K562 (cell line): Measurements from ENCODE around the gene FAM200B. TPM values are rescaled to one million over a fixed set of nuclear protein-coding genes. Genes with fewer than 3 reads are reported as not detected.

ENCODE experiments used
- ATAC-seq: fragments of 200-7000 bp; cut with Tn5 transposase; 3 replicates; pipeline ENCODE4 v1.9.1; 2020; ENCODE audit warnings: moderate library complexity
- BruUV-seq: library from RNA; stranded (reverse); fragments of 400-500 nt; replicated peaks from 2 replicates; lab custom pipeline; 2021; lab: Mats Ljungman, UMichigan
- CTCF ChIA-PET: fragments of 300-600 bp; formaldehyde crosslinking; extraction: SDS; loops from one replicate; lab custom pipeline; 2021; ENCODE audit warnings: low intra/inter-chr PET ratio; lab: Yijun Ruan, JAX
- POLR2A ChIA-PET: fragments of 300-600, 350-650 bp; sonication (Branson Sonifier 250); formaldehyde crosslinking; extraction: SDS; loops from one replicate; lab custom pipeline; 2021; ENCODE audit warnings: antibody characterized with exemption, inconsistent platforms; lab: Yijun Ruan, JAX
- DNase-seq, 4 experiments: peaks; one replicate each; pipeline versions ENCODE4 v3.0.0 to v3.0.0-alpha.2; 2011 to 2018; ENCODE audit warnings: low spot score in 3 of 4, mixed read lengths in 3 of 4; ENCODE audit errors: extremely low read depth in 1 of 4
- FAIRE-seq: peaks from 2 replicates; lab custom pipeline; 2011; peaks lifted over from hg19 to GRCh38; lab: Jason Lieb, UNC
- H2AFZ ChIP-seq: 2 replicates; pipeline ENCODE4 v1.6.0; 2011; ENCODE audit warnings: low read depth, low read length, control low read depth, inconsistent platforms
- H3K27ac ChIP-seq: fragments of 200-600 bp; 3 replicates; pipeline ENCODE4 v1.8.0; 2011; ENCODE audit warnings: low read depth, mild to moderate bottlenecking, control low read depth, inconsistent platforms, low read length, moderate library complexity, mixed read lengths; ENCODE audit errors: extremely low read depth
- H3K27me3 ChIP-seq, 2 experiments: fragments of 300-600 bp in 1 of 2; 2 replicates in 1 of 2; 3 replicates in 1 of 2; pipeline versions ENCODE4 v1.6.0 to v1.8.0; 2011; ENCODE audit warnings: inconsistent platforms in 2 of 2, low read length in 2 of 2, mild to moderate bottlenecking in 1 of 2, mixed read lengths in 1 of 2, moderate library complexity in 1 of 2; ENCODE audit not compliant: control insufficient read depth in 2 of 2, insufficient read depth in 2 of 2
- H3K36me3 ChIP-seq: fragments of 300-600 bp; 3 replicates; pipeline ENCODE4 v1.8.0; 2011; ENCODE audit warnings: mild to moderate bottlenecking, low read length, inconsistent platforms; ENCODE audit not compliant: control insufficient read depth, insufficient read depth
- H3K4me1 ChIP-seq, 2 experiments: fragments of 200-600 bp in 1 of 2; replicated peaks in 1 of 2; 2 replicates in 1 of 2; 3 replicates in 1 of 2; pipeline versions ENCODE4 v1.5.1 to v1.8.0; 2011; ENCODE audit warnings: inconsistent platforms in 2 of 2, low read length in 2 of 2, mild to moderate bottlenecking in 1 of 2, mixed read lengths in 1 of 2, moderate library complexity in 1 of 2; ENCODE audit not compliant: control insufficient read depth in 2 of 2, insufficient read depth in 2 of 2
- H3K4me2 ChIP-seq: 2 replicates; pipeline ENCODE4 v1.6.1; 2011; ENCODE audit warnings: low read length, control low read depth, inconsistent platforms, mixed read lengths; ENCODE audit not compliant: insufficient read depth
- H3K4me3 ChIP-seq: fragments of 200-600 bp; sonication (generic), shearing (Covaris generic); 2 replicates; pipeline ENCODE4 v1.5.1; 2016; ENCODE audit warnings: control low read depth, inconsistent platforms
- H3K79me2 ChIP-seq: fragments of 200-600 bp; 3 replicates; pipeline ENCODE4 v1.8.0; 2011; ENCODE audit warnings: low read length, inconsistent platforms; ENCODE audit not compliant: control insufficient read depth, insufficient read depth
- H3K9ac ChIP-seq, 2 experiments: 2 replicates each; pipeline versions ENCODE4 v1.6.0 to v1.6.1; 2011; ENCODE audit warnings: low read depth in 2 of 2, low read length in 2 of 2, control low read depth in 1 of 2, inconsistent platforms in 1 of 2, mild to moderate bottlenecking in 1 of 2, mixed read lengths in 1 of 2; ENCODE audit not compliant: insufficient read depth in 1 of 2
- H3K9me1 ChIP-seq: one replicate; pipeline ENCODE4 v1.6.0; 2011; ENCODE audit warnings: inconsistent platforms, mild to moderate bottlenecking, low read length, moderate library complexity; ENCODE audit not compliant: control insufficient read depth, insufficient read depth
- H3K9me3 ChIP-seq: replicated peaks from 2 replicates; pipeline ENCODE4 v1.5.1; 2011; ENCODE audit warnings: low read depth, low read length, inconsistent platforms; ENCODE audit not compliant: control insufficient read depth, insufficient read depth
- H4K20me1 ChIP-seq: replicated peaks from 2 replicates; pipeline ENCODE4 v1.6.1; 2011; ENCODE audit warnings: low read length, inconsistent platforms, mixed read lengths; ENCODE audit not compliant: control insufficient read depth, insufficient read depth
- CEBPB ChIP-seq: fragments of 450-650 bp; IDR thresholded peaks from 2 replicates; pipeline ENCODE4 v1.6.1; 2016; ENCODE audit warnings: missing genetic modification characterization, missing compliant biosample characterization
- CHD1 ChIP-seq: fragments of 200-600 bp; sonication (generic); IDR thresholded peaks from one replicate; pipeline ENCODE4 v1.6.1; 2012; ENCODE audit warnings: mild to moderate bottlenecking, moderate library complexity, low read length, inconsistent platforms
- DDX20 ChIP-seq: fragments of 450-650 bp; IDR thresholded peaks from 2 replicates; pipeline ENCODE4 v1.6.1; 2016; ENCODE audit warnings: missing genetic modification characterization, low read depth, mild to moderate bottlenecking, missing compliant biosample characterization, moderate library complexity
- MBD1 ChIP-seq: fragments of 250-450 bp; sonication (Bioruptor Pico); IDR thresholded peaks from 2 replicates; pipeline ENCODE4 v1.8.0; 2022; ENCODE audit warnings: inconsistent platforms
- POLR2B ChIP-seq: fragments of 450-650 bp; IDR thresholded peaks from 2 replicates; pipeline ENCODE4 v1.6.1; 2018; ENCODE audit warnings: low read depth; ENCODE audit not compliant: partially characterized antibody
- SMAD2 ChIP-seq: fragments of 150-350 bp; IDR thresholded peaks from 2 replicates; pipeline ENCODE4 v1.6.1; 2014; ENCODE audit warnings: low read depth, mild to moderate bottlenecking, low read length
- SMARCC2 ChIP-seq: fragments of 450-650 bp; IDR thresholded peaks from 2 replicates; pipeline ENCODE4 v1.6.1; 2017; ENCODE audit warnings: antibody characterized with exemption, moderate library complexity, mild to moderate bottlenecking, low read depth
- SP2 ChIP-seq: IDR thresholded peaks from 2 replicates; pipeline ENCODE4 v1.6.1; 2011; ENCODE audit warnings: mild to moderate bottlenecking, low read depth, low read length, moderate library complexity; ENCODE audit not compliant: poor library complexity, severe bottlenecking; ENCODE audit errors: extremely low read depth
- SRSF3 ChIP-seq: fragments of 200-400 bp; formaldehyde crosslinking; IDR thresholded peaks from 2 replicates; pipeline ENCODE4 v1.6.1; 2016; ENCODE audit warnings: mild to moderate bottlenecking, low read length, moderate library complexity; ENCODE audit not compliant: insufficient read depth
- XRCC5 ChIP-seq: fragments of 200-400 bp; formaldehyde crosslinking; IDR thresholded peaks from 2 replicates; pipeline ENCODE4 v1.6.1; 2017; ENCODE audit warnings: low read depth, mild to moderate bottlenecking, low read length
- ZC3H4 ChIP-seq: sonication (generic); formaldehyde crosslinking; IDR thresholded peaks from 2 replicates; pipeline ENCODE4 v1.9.0; 2021; ENCODE audit warnings: missing genetic modification reagents, borderline replicate concordance
- WGBS: fragments of 100-300 bp; shearing (Covaris generic); methylation state at CpG from one replicate; pipeline ENCODE4 v1.1.6; 2016; ENCODE audit warnings: low coverage, mixed read lengths; ENCODE audit not compliant: insufficient coverage; ENCODE audit errors: missing lambda C conversion rate; 5-methylcytosine and 5-hydroxymethylcytosine counted together
- in situ Hi-C: fragments of 300-500 bp; cut with MboI; formaldehyde crosslinking; loops from 4 replicates; pipeline ENCODE4 v1.15.0; 2018; ENCODE audit warnings: inconsistent platforms, mixed read lengths
- intact Hi-C: fragments of 100-400 bp; cut with micrococcal nuclease; formaldehyde crosslinking; loops from 2 replicates; pipeline ENCODE4 v1.14.2; 2022
- polyA plus RNA-seq, 8 experiments: library from polyadenylated mRNA; depleted of rRNA in 4 of 8; stranded (reverse) in 5 of 8; unstranded in 3 of 8; fragments of >200 nt; fragmentation: Nextera tagmentation in 2 of 8; fragmentation: Illumina TruSeq in 1 of 8; extraction: Ambion mirVana in 2 of 8; extraction: Trizol in 1 of 8; gene quantifications; 2 replicates each; pipeline versions ENCODE4 v1.2.1 to v1.2.3, GENCODE V29; 2011 to 2014; ENCODE audit warnings: inconsistent platforms in 1 of 8, missing spikeins in 1 of 8
- total RNA-seq, 7 experiments: library from RNA; depleted of rRNA in 6 of 7; stranded (reverse); fragments of >200 nt in 6 of 7; fragmentation: Illumina TruSeq in 2 of 7; extraction: Trizol in 2 of 7; gene quantifications; 2 replicates each; pipeline versions ENCODE4 v1.2.1 to v1.2.3, GENCODE V29; 2011 to 2021; ENCODE audit warnings: low replicate concordance in 1 of 7
- TF ChIP-seq, protein P1 (sequence below), 2 experiments: fragments of 450-650 bp in 1 of 2; sonication (generic) in 1 of 2; formaldehyde crosslinking; conservative IDR thresholded peaks; 2 replicates each; pipeline versions ENCODE4 v1.4.0 to v1.8.1; 2020 to 2022; ENCODE audit warnings: mild to moderate bottlenecking in 1 of 2, missing genetic modification reagents in 1 of 2
- TF ChIP-seq, protein P2 (sequence below): IDR thresholded peaks from 3 replicates; pipeline ENCODE4 v1.6.1; 2011; ENCODE audit warnings: borderline replicate concordance, mild to moderate bottlenecking; ENCODE audit not compliant: insufficient read length, insufficient read depth

FAM200B gene
- total and polyA plus RNA-seq, 9 of the 15 experiments (the other 6 are each of a cell fraction or from before 2014, with no cell fraction given): 17.4 to 48.0 (median 25.5) TPM

GRCh38 chr4:15684498-15684897 is 2.9 kb downstream of the FAM200B start:
- 100% methylated on average over 1 of the region's 1 CpG for WGBS
- CTCF ChIA-PET: no interaction called here
- in situ Hi-C loops: no loop called here

DNA sequence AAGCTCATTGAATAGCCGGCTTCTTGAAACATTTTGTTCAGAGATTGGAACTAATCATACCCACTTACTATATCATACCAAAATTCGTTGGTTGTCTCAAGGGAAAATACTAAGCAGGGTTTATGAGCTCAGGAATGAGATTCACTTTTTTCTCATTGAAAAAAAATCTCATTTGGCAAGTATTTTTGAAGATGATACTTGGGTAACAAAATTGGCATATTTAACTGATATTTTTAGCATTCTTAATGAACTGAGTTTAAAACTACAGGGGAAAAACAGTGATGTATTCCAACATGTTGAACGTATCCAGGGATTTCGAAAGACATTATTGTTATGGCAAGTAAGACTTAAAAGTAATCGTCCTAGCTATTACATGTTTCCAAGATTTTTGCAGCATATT is 6.4 kb downstream of the FAM200B start:
- H3K9ac ChIP-seq: no peak overlapping the region
- H3K4me2 ChIP-seq: no peak overlapping the region
- no peak overlapping the region for H2AFZ ChIP-seq
- H3K9me3 ChIP-seq: no peaks in the 10 kb centered on the region; the same call in 1 of the 2 replicates
- POLR2A ChIA-PET: no interaction called here
- no peak overlapping the region for H3K4me3 ChIP-seq
- no peaks in the 10 kb centered on the region for H3K9me1 ChIP-seq
- H4K20me1 ChIP-seq: no peaks in the 10 kb centered on the region
- H3K79me2 ChIP-seq: peaks cover 21% of the 10 kb centered on the region
- H3K36me3 ChIP-seq: peaks cover 46% of the 10 kb centered on the region
- intact Hi-C loops: loop anchor here (10.0 kb wide), 1 partner anchor 537 kb away; the partner anchor contains the start of gene TAPT1
- no peak overlapping the region for H3K27ac ChIP-seq
- ATAC-seq (no peak), FAIRE-seq (no peak), DNase-seq (no peak)
- in situ Hi-C loops: no loop called here
- H3K4me1 ChIP-seq: no peaks in the 10 kb centered on the region
- 82% methylated on average over 5 of the region's 5 CpGs for WGBS
- BruUV-seq: no TSS peak
- no peaks in the 10 kb centered on the region for H3K27me3 ChIP-seq
- CTCF ChIA-PET: no interaction called here
- TF ChIP-seq SRSF3: no peak
- TF ChIP-seq SP2: no peak
- TF ChIP-seq, protein P1, sequence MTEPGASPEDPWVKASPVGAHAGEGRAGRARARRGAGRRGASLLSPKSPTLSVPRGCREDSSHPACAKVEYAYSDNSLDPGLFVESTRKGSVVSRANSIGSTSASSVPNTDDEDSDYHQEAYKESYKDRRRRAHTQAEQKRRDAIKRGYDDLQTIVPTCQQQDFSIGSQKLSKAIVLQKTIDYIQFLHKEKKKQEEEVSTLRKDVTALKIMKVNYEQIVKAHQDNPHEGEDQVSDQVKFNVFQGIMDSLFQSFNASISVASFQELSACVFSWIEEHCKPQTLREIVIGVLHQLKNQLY (CRISPR knock-in tag; conservative IDR thresholded peaks at IDR 0.05): no peak
- TF ChIP-seq MBD1 (CRISPR knock-in tag): no peak
- TF ChIP-seq, protein P2, sequence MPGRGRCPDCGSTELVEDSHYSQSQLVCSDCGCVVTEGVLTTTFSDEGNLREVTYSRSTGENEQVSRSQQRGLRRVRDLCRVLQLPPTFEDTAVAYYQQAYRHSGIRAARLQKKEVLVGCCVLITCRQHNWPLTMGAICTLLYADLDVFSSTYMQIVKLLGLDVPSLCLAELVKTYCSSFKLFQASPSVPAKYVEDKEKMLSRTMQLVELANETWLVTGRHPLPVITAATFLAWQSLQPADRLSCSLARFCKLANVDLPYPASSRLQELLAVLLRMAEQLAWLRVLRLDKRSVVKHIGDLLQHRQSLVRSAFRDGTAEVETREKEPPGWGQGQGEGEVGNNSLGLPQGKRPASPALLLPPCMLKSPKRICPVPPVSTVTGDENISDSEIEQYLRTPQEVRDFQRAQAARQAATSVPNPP: no peak
- no peak for TF ChIP-seq POLR2B
- no peak for TF ChIP-seq SMAD2

More at GRCh38 chr4:15684498-15684897, 2.9 kb downstream of the FAM200B start:
- Histone ChIP-seq H3K9me1 (no peaks in the 10 kb centered on the region), H3K9ac (no peak overlapping the region), H3K36me3 (peaks cover 46% of the 10 kb centered on the region), H3K9me3 (no peaks in the 10 kb centered on the region), H3K27ac (no peak overlapping the region), H3K79me2 (peaks cover 54% of the 10 kb centered on the region), H3K4me3 (no peak overlapping the region), H2AFZ (no peak overlapping the region), H3K27me3 (no peaks in the 10 kb centered on the region), H3K4me2 (no peak overlapping the region), H4K20me1 (no peaks in the 10 kb centered on the region), H3K4me1 (peaks cover 0 to 4% of the 10 kb centered on the region in 2 experiments; a peak in 1 of 5 replicates)
- intact Hi-C loops: loop anchor here (10.0 kb wide), 1 partner anchor 540 kb away; the partner anchor contains the start of gene TAPT1
- TF ChIP-seq DDX20 (tag): no peak
- no peak for TF ChIP-seq CHD1
- no peak for TF ChIP-seq SMARCC2
- TF ChIP-seq ZC3H4 (CRISPR knock-in tag): no peak
- TF ChIP-seq XRCC5: no peak
- TF ChIP-seq CEBPB (tag): no peak
- no peak for FAIRE-seq
- no peak for DNase-seq
- POLR2A ChIA-PET: interaction anchor here (0.6 kb wide), 1 partner anchor 24 kb away, joined by 4 read pairs; no protein-coding TSS in a partner anchor
- BruUV-seq: no TSS peak
- no peak for ATAC-seq
